K562 (cell line): Measurements from ENCODE around the gene GRIN2D. TPM values are rescaled to one million over a fixed set of nuclear protein-coding genes. Genes with fewer than 3 reads are reported as not detected.

Source experiments
- ATAC-seq: fragments of 200-7000 bp; cut with Tn5 transposase; 3 replicates; pipeline ENCODE4 v1.9.1; 2020; ENCODE audit warnings: moderate library complexity
- BruUV-seq: library from RNA; stranded (reverse); fragments of 400-500 nt; replicated peaks from 2 replicates; lab custom pipeline; 2021; lab: Mats Ljungman, UMichigan
- CTCF ChIA-PET: fragments of 300-600 bp; formaldehyde crosslinking; extraction: SDS; loops from one replicate; lab custom pipeline; 2021; ENCODE audit warnings: low intra/inter-chr PET ratio; lab: Yijun Ruan, JAX
- POLR2A ChIA-PET: fragments of 300-600, 350-650 bp; sonication (Branson Sonifier 250); formaldehyde crosslinking; extraction: SDS; loops from one replicate; lab custom pipeline; 2021; ENCODE audit warnings: antibody characterized with exemption, inconsistent platforms; lab: Yijun Ruan, JAX
- DNase-seq, 4 experiments: peaks; one replicate each; pipeline versions ENCODE4 v3.0.0 to v3.0.0-alpha.2; 2011 to 2018; ENCODE audit warnings: low spot score in 3 of 4, mixed read lengths in 3 of 4; ENCODE audit errors: extremely low read depth in 1 of 4
- FAIRE-seq: peaks from 2 replicates; lab custom pipeline; 2011; peaks lifted over from hg19 to GRCh38; lab: Jason Lieb, UNC
- H2AFZ ChIP-seq: 2 replicates; pipeline ENCODE4 v1.6.0; 2011; ENCODE audit warnings: low read depth, low read length, control low read depth, inconsistent platforms
- H3K27ac ChIP-seq: fragments of 200-600 bp; 3 replicates; pipeline ENCODE4 v1.8.0; 2011; ENCODE audit warnings: low read depth, mild to moderate bottlenecking, control low read depth, inconsistent platforms, low read length, moderate library complexity, mixed read lengths; ENCODE audit errors: extremely low read depth
- H3K27me3 ChIP-seq, 2 experiments: fragments of 300-600 bp in 1 of 2; 2 replicates in 1 of 2; 3 replicates in 1 of 2; pipeline versions ENCODE4 v1.6.0 to v1.8.0; 2011; ENCODE audit warnings: inconsistent platforms in 2 of 2, low read length in 2 of 2, mild to moderate bottlenecking in 1 of 2, mixed read lengths in 1 of 2, moderate library complexity in 1 of 2; ENCODE audit not compliant: control insufficient read depth in 2 of 2, insufficient read depth in 2 of 2
- H3K36me3 ChIP-seq: fragments of 300-600 bp; 3 replicates; pipeline ENCODE4 v1.8.0; 2011; ENCODE audit warnings: mild to moderate bottlenecking, low read length, inconsistent platforms; ENCODE audit not compliant: control insufficient read depth, insufficient read depth
- H3K4me1 ChIP-seq, 2 experiments: fragments of 200-600 bp in 1 of 2; replicated peaks in 1 of 2; 2 replicates in 1 of 2; 3 replicates in 1 of 2; pipeline versions ENCODE4 v1.5.1 to v1.8.0; 2011; ENCODE audit warnings: inconsistent platforms in 2 of 2, low read length in 2 of 2, mild to moderate bottlenecking in 1 of 2, mixed read lengths in 1 of 2, moderate library complexity in 1 of 2; ENCODE audit not compliant: control insufficient read depth in 2 of 2, insufficient read depth in 2 of 2
- H3K4me2 ChIP-seq: 2 replicates; pipeline ENCODE4 v1.6.1; 2011; ENCODE audit warnings: low read length, control low read depth, inconsistent platforms, mixed read lengths; ENCODE audit not compliant: insufficient read depth
- H3K4me3 ChIP-seq: fragments of 200-600 bp; sonication (generic), shearing (Covaris generic); 2 replicates; pipeline ENCODE4 v1.5.1; 2016; ENCODE audit warnings: control low read depth, inconsistent platforms
- H3K79me2 ChIP-seq: fragments of 200-600 bp; 3 replicates; pipeline ENCODE4 v1.8.0; 2011; ENCODE audit warnings: low read length, inconsistent platforms; ENCODE audit not compliant: control insufficient read depth, insufficient read depth
- H3K9ac ChIP-seq, 2 experiments: 2 replicates each; pipeline versions ENCODE4 v1.6.0 to v1.6.1; 2011; ENCODE audit warnings: low read depth in 2 of 2, low read length in 2 of 2, control low read depth in 1 of 2, inconsistent platforms in 1 of 2, mild to moderate bottlenecking in 1 of 2, mixed read lengths in 1 of 2; ENCODE audit not compliant: insufficient read depth in 1 of 2
- H3K9me1 ChIP-seq: one replicate; pipeline ENCODE4 v1.6.0; 2011; ENCODE audit warnings: inconsistent platforms, mild to moderate bottlenecking, low read length, moderate library complexity; ENCODE audit not compliant: control insufficient read depth, insufficient read depth
- H3K9me3 ChIP-seq: replicated peaks from 2 replicates; pipeline ENCODE4 v1.5.1; 2011; ENCODE audit warnings: low read depth, low read length, inconsistent platforms; ENCODE audit not compliant: control insufficient read depth, insufficient read depth
- H4K20me1 ChIP-seq: replicated peaks from 2 replicates; pipeline ENCODE4 v1.6.1; 2011; ENCODE audit warnings: low read length, inconsistent platforms, mixed read lengths; ENCODE audit not compliant: control insufficient read depth, insufficient read depth
- BRCA1 ChIP-seq, 2 experiments: fragments of 450-650 bp in 1 of 2; sonication (generic) in 1 of 2; formaldehyde crosslinking in 1 of 2; IDR thresholded peaks; 2 replicates each; pipeline versions ENCODE4 v1.5.0 to v1.6.1; 2017 to 2020; ENCODE audit warnings: mild to moderate bottlenecking in 1 of 2, missing genetic modification reagents in 1 of 2
- EP300 ChIP-seq: IDR thresholded peaks from 2 replicates; pipeline ENCODE4 v1.6.1; 2012; ENCODE audit warnings: low read length, improper control_type of control experiment
- HEY1 ChIP-seq: fragments of 250-450 bp; sonication (Bioruptor Pico); IDR thresholded peaks from 2 replicates; pipeline ENCODE4 v1.5.0; 2020; ENCODE audit warnings: mild to moderate bottlenecking, moderate library complexity, borderline replicate concordance
- MAFK ChIP-seq: IDR thresholded peaks from 2 replicates; pipeline ENCODE4 v1.6.1; 2011; ENCODE audit warnings: low read length, improper control_type of control experiment
- MYNN ChIP-seq, 2 experiments: sonication (generic); formaldehyde crosslinking in 1 of 2; IDR thresholded peaks; 2 replicates each; pipeline versions ENCODE4 v1.5.0 to v1.6.1; 2016 to 2020; ENCODE audit warnings: antibody characterized with exemption in 1 of 2, missing genetic modification reagents in 1 of 2
- PTBP1 ChIP-seq: fragments of 200-400 bp; formaldehyde crosslinking; IDR thresholded peaks from 2 replicates; pipeline ENCODE4 v1.6.1; 2017; ENCODE audit warnings: low read depth, low read length
- ZNF232 ChIP-seq: sonication (generic); formaldehyde crosslinking; IDR thresholded peaks from 2 replicates; pipeline ENCODE4 v1.8.0; 2022; ENCODE audit warnings: mild to moderate bottlenecking, missing genetic modification reagents
- WGBS: fragments of 100-300 bp; shearing (Covaris generic); methylation state at CpG from one replicate; pipeline ENCODE4 v1.1.6; 2016; ENCODE audit warnings: low coverage, mixed read lengths; ENCODE audit not compliant: insufficient coverage; ENCODE audit errors: missing lambda C conversion rate; 5-methylcytosine and 5-hydroxymethylcytosine counted together
- in situ Hi-C: fragments of 300-500 bp; cut with MboI; formaldehyde crosslinking; loops from 4 replicates; pipeline ENCODE4 v1.15.0; 2018; ENCODE audit warnings: inconsistent platforms, mixed read lengths
- intact Hi-C: fragments of 100-400 bp; cut with micrococcal nuclease; formaldehyde crosslinking; loops from 2 replicates; pipeline ENCODE4 v1.14.2; 2022
- polyA plus RNA-seq, 8 experiments: library from polyadenylated mRNA; depleted of rRNA in 4 of 8; stranded (reverse) in 5 of 8; unstranded in 3 of 8; fragments of >200 nt; fragmentation: Nextera tagmentation in 2 of 8; fragmentation: Illumina TruSeq in 1 of 8; extraction: Ambion mirVana in 2 of 8; extraction: Trizol in 1 of 8; gene quantifications; 2 replicates each; pipeline versions ENCODE4 v1.2.1 to v1.2.3, GENCODE V29; 2011 to 2014; ENCODE audit warnings: inconsistent platforms in 1 of 8, missing spikeins in 1 of 8
- total RNA-seq, 7 experiments: library from RNA; depleted of rRNA in 6 of 7; stranded (reverse); fragments of >200 nt in 6 of 7; fragmentation: Illumina TruSeq in 2 of 7; extraction: Trizol in 2 of 7; gene quantifications; 2 replicates each; pipeline versions ENCODE4 v1.2.1 to v1.2.3, GENCODE V29; 2011 to 2021; ENCODE audit warnings: low replicate concordance in 1 of 7

Gene GRIN2D
- total and polyA plus RNA-seq, 9 of the 15 experiments (the other 6 are each of a cell fraction or from before 2014, with no cell fraction given) = 0.32 to 31.5 (median 1.8) TPM

- Histone ChIP-seq H3K27ac (no peak overlapping the region), H3K36me3 (peaks cover 3% of the 10 kb centered on the region; the same call in 2 of the 3 replicates), H3K4me2 (no peak overlapping the region), H3K4me1 (peaks cover 6 to 18% of the 10 kb centered on the region in 2 experiments; a peak in 4 of 5 replicates), H4K20me1 (no peaks in the 10 kb centered on the region), H3K9me1 (no peaks in the 10 kb centered on the region), H3K9me3 (no peaks in the 10 kb centered on the region), H3K4me3 (no peak overlapping the region), H3K79me2 (peaks cover 4% of the 10 kb centered on the region; the same call in 1 of the 3 replicates), H2AFZ (no peak overlapping the region), H3K9ac (no peak overlapping the region), H3K27me3 (no peaks in the 10 kb centered on the region)
- ChIA-PET POLR2A (interaction anchor here (0.8 kb wide), 1 partner anchor 98 kb away, joined by 3 read pairs; no protein-coding TSS in a partner anchor), CTCF (no interaction called here)
- ATAC-seq (no peak), FAIRE-seq (no peak), DNase-seq (no peak)
- TF ChIP-seq PTBP1 (no peak), MAFK (no peak), HEY1 (CRISPR knock-in tag) (no peak), BRCA1 (IDR thresholded peaks at IDR 0.05) (no peak), BRCA1 (CRISPR knock-in tag; IDR thresholded peaks at IDR 0.05) (no peak), EP300 (no peak), ZNF232 (no peak), MYNN (IDR thresholded peaks at IDR 0.05) (no peak), MYNN (CRISPR knock-in tag; IDR thresholded peaks at IDR 0.05) (no peak)
- no TSS peak for BruUV-seq
- 86% methylated on average over 4 of the region's 5 CpGs for WGBS
- intact Hi-C loops = no loop called here
- in situ Hi-C loops = no loop called here
Observed at GRCh38 chr19:48359123-48359522, 34.3 kb upstream of the GRIN2D start.
